Vagina (tissue), 2 donors: Measurements from ENCODE around the gene BMPR1B. TPM values are rescaled to one million over a fixed set of nuclear protein-coding genes. Genes with fewer than 3 reads are reported as not detected.

Experiments
- DNase-seq, 2 donors: peaks; one replicate each; pipeline ENCODE4 v3.0.0-alpha.2; 2017; ENCODE audit errors: extremely low spot score in 2 of 2
- H3K27ac ChIP-seq: fragments of 200-600 bp; sonication (generic); one replicate; pipeline ENCODE4 v1.5.1; 2019
- H3K27me3 ChIP-seq: fragments of 200-600 bp; sonication (generic); one replicate; pipeline ENCODE4 v1.5.1; 2019
- H3K36me3 ChIP-seq, 2 donors: fragments of 200-600 bp; sonication (generic); one replicate each; pipeline ENCODE4 v1.5.1; 2017 to 2019
- H3K4me1 ChIP-seq: fragments of 200-600 bp; sonication (generic); one replicate; pipeline ENCODE4 v1.5.1; 2019
- H3K4me3 ChIP-seq, 2 donors: fragments of 200-600 bp; sonication (generic); 1 replicate in 1 of 2; 2 replicates in 1 of 2; pipeline ENCODE4 v1.5.1; 2016 to 2019
- H3K9me3 ChIP-seq: fragments of 200-600 bp; sonication (generic); one replicate; pipeline ENCODE4 v1.5.1; 2019
- POLR2A ChIP-seq, 2 donors: fragments of 450-650 bp; IDR thresholded peaks; one replicate each; pipeline ENCODE4 v1.6.1; 2017; ENCODE audit warnings: antibody characterized with exemption in 2 of 2, mild to moderate bottlenecking in 2 of 2, moderate library complexity in 2 of 2
- POLR2AphosphoS5 ChIP-seq, 2 donors: sonication (generic); formaldehyde crosslinking; IDR thresholded peaks; one replicate each; pipeline ENCODE4 v1.9.0; 2017; ENCODE audit warnings: antibody characterized with exemption in 2 of 2, mild to moderate bottlenecking in 2 of 2, low read depth in 1 of 2; ENCODE audit not compliant: insufficient read depth in 1 of 2
- intact Hi-C: fragments of 100-400 bp; cut with DNase I; formaldehyde crosslinking; loops from one replicate; pipeline ENCODE4 v1.15.1; 2023
- total RNA-seq: library from RNA; depleted of rRNA; stranded (reverse); fragments of >200 nt; gene quantifications from one replicate; pipeline ENCODE4 v1.2.3, GENCODE V29; 2016
- TF ChIP-seq, protein P1 (sequence below), 3 experiments: fragments of 450-650 bp in 2 of 3; fragments of 200-600 bp in 1 of 3; sonication (generic) in 1 of 3; IDR thresholded peaks; one replicate each; pipeline ENCODE4 v1.5.1; 2017 to 2019; ENCODE audit warnings: antibody characterized with exemption in 3 of 3, mild to moderate bottlenecking in 2 of 3, moderate library complexity in 2 of 3

Gene BMPR1B
- total RNA-seq, 1 donor from 2014 or later = 0.49 TPM

DNA sequence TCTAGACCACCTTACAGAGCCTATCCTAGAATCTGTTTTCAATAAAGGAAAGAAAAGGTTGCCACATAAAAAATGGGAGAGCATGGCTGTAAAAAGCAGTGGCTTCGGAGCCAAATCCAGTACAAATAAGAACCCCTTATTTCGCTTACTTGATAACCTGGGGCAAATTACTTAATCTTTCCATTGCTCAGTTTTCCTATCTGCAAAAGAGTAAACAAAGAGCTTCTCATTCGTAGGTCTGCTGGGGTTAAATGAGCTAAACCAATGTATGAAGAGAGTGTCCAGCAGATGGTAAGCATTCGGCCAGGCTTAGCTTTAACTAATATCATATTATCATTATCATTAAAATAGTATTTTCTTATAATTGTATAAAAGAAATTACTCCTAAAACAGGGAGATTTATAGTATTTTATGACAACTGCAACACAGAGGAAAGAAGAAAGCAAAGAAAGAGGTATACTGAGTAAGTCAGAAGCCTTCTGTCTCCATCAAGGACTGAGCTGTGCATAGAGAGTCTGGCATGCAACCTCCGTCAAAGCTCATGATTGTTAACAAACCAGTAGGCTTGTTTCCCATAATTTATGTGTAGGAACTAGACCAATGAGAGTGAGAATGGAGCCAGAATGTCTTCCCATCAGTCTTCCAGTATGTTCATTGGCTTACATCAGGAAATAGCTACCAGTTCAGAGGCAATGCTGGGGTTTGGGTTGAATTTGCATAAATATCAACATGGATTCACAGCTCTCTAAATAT, 426.1 kb downstream of the BMPR1B start:
- TF ChIP-seq, protein P1, sequence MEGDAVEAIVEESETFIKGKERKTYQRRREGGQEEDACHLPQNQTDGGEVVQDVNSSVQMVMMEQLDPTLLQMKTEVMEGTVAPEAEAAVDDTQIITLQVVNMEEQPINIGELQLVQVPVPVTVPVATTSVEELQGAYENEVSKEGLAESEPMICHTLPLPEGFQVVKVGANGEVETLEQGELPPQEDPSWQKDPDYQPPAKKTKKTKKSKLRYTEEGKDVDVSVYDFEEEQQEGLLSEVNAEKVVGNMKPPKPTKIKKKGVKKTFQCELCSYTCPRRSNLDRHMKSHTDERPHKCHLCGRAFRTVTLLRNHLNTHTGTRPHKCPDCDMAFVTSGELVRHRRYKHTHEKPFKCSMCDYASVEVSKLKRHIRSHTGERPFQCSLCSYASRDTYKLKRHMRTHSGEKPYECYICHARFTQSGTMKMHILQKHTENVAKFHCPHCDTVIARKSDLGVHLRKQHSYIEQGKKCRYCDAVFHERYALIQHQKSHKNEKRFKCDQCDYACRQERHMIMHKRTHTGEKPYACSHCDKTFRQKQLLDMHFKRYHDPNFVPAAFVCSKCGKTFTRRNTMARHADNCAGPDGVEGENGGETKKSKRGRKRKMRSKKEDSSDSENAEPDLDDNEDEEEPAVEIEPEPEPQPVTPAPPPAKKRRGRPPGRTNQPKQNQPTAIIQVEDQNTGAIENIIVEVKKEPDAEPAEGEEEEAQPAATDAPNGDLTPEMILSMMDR (IDR thresholded peaks at IDR 0.05) = no peak
- no peak for TF ChIP-seq POLR2A (IDR thresholded peaks at IDR 0.05)
- peak in 1 of 2 donors; percentile 10 for DNase-seq
- Histone ChIP-seq H3K4me3 (no peak overlapping the region), H3K27me3 (no peaks in the 10 kb centered on the region), H3K9me3 (no peaks in the 10 kb centered on the region), H3K4me1 (no peaks in the 10 kb centered on the region), H3K36me3 (no peaks in the 10 kb centered on the region), H3K27ac (no peak overlapping the region)
- intact Hi-C loops = no loop called here

DNA sequence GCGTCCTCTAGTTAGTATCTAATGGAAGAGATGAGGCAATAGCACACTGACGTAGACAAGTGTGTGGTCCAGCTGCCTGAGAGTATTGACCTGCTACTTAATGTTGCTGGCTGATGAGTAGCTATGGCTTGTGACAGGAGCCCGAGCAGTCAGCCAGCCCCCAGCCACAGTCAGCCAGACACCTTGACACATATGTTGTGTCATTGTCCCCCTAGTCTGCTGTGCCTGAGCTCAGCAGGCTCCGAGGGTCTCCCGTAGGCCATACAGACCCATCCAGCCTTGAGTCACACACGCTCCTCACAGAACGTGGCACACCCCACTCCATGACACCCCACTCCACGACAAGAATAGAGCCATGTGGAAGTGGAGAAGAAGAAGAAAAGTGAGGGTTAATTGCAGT, 428.9 kb downstream of the BMPR1B start:
- intact Hi-C loops = no loop called here
- TF ChIP-seq POLR2A (IDR thresholded peaks at IDR 0.05) (no peak), POLR2AphosphoS5 (IDR thresholded peaks at IDR 0.05; ENCODE audit: insufficient read depth in 1 of 2, low read depth in 1 of 2) (no peak)
- TF ChIP-seq, protein P1 (IDR thresholded peaks at IDR 0.05) = no peak
- H3K27ac ChIP-seq = no peak overlapping the region
- no peaks in the 10 kb centered on the region for H3K27me3 ChIP-seq
- no peaks in the 10 kb centered on the region for H3K4me1 ChIP-seq
- no peaks in the 10 kb centered on the region for H3K9me3 ChIP-seq
- DNase-seq = no peak
- no peaks in the 10 kb centered on the region for H3K36me3 ChIP-seq
- no peak overlapping the region for H3K4me3 ChIP-seq

DNA sequence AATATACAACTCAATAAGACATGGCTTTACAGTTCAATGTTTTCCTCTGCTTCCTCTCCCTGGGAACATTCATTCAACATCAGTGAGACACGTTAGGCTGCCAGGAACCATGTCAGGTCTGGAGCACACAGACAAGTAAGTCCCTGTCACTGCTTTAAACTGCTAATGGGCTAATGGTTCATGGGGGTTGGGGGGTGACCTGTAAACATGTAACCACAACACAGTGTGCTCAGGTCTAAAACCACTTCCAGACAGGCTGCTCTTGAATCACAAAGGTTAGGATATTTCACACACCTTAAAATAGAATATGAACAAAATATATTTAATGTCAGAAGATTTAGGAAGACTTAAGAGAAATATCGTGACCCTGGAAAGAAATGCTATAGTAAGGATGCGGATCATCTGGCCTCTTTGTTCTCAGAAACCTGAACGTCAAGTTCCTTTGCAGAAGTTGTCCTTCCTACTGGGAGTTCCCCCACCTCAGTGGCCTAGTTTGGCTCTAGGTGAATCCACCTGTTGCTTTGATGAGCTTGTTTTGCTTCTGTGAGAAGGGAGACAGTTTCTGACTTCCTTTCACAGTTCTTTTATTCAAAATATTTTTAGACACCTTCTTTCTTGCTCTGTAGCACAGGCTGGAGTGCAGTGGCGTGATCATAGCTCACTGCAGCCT, 431.1 kb downstream of the BMPR1B start:
- no peak for DNase-seq
- Histone ChIP-seq H3K36me3 (no peaks in the 10 kb centered on the region), H3K4me3 (no peak overlapping the region), H3K4me1 (no peaks in the 10 kb centered on the region), H3K27me3 (no peaks in the 10 kb centered on the region), H3K9me3 (no peaks in the 10 kb centered on the region), H3K27ac (no peak overlapping the region)
- intact Hi-C loops = no loop called here
- no peak for TF ChIP-seq POLR2A (IDR thresholded peaks at IDR 0.05)

DNA sequence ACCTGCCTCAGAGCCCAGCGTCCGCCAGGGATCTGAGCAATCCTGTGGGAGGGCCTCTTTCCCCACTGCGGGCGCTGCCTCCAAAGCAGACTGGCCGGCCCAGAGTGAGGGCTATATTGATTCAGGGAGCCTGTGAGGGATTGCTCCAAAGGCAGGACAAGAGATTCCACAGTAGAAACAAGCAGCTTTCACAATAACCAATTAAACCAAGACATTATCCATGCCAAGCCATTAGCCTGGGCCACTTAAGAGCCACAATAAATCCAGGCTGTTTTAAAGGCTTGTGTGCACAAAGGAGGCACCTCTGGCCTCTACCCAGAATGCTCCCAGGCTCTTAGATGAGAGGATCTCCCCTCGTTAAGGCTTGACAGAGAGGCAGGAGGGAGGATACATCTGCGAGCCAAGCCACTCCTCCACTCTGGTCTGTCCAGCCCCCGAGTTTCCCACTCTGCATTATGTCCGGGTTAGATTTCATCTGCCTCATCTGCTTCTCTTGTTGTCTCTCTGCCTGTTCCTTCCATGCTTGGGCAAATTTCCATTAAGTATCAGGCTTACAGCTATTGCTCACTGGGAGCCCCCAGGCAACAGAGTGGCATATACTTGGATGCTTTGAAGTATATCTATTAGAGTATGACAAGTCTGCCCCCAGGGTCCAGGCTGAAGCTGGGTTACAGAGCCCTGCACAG, 433.1 kb downstream of the BMPR1B start:
- intact Hi-C loops = no loop called here
- no peak for DNase-seq
- TF ChIP-seq POLR2A (IDR thresholded peaks at IDR 0.05) (no peak), POLR2AphosphoS5 (IDR thresholded peaks at IDR 0.05; ENCODE audit: insufficient read depth in 1 of 2, low read depth in 1 of 2) (peak; percentile 10 to 68)

DNA sequence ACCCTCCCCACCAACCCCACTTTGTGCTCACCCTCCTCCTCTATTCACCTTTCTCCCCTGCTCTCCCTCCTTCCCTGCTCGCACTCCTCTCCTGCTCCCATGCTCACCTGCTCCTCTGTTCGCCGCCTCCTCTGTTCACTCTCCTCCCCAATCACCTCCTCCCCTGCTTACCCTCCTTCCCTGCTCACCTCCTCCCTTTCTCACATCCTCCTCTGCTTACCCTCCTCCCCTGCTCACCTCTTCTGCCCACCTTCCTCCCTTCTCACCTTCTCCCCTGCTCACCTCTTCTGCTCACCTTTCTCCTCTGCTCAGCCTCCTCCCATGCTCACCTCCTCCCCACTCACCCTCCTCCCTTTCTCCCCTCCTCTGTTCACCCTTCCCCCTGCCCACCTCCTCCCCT, 433.8 kb downstream of the BMPR1B start:
- H3K27me3 ChIP-seq = no peaks in the 10 kb centered on the region
- H3K9me3 ChIP-seq = no peaks in the 10 kb centered on the region
- intact Hi-C loops = no loop called here
- no peak overlapping the region for H3K4me3 ChIP-seq
- H3K36me3 ChIP-seq = no peaks in the 10 kb centered on the region
- H3K4me1 ChIP-seq = no peaks in the 10 kb centered on the region
- no peak overlapping the region for H3K27ac ChIP-seq
- TF ChIP-seq POLR2AphosphoS5 (IDR thresholded peaks at IDR 0.05; ENCODE audit: insufficient read depth in 1 of 2, low read depth in 1 of 2) = no peak
- no peak for TF ChIP-seq POLR2A (IDR thresholded peaks at IDR 0.05)
- TF ChIP-seq, protein P1 (IDR thresholded peaks at IDR 0.05) = no peak
- DNase-seq = no peak

More for the DNA sequence above, 433.1 kb downstream of the BMPR1B start:
- no peaks in the 10 kb centered on the region for H3K4me1 ChIP-seq
- no peaks in the 10 kb centered on the region for H3K36me3 ChIP-seq
- peak overlapping the region; percentile 2 for H3K27ac ChIP-seq
- no peak overlapping the region for H3K4me3 ChIP-seq
- H3K9me3 ChIP-seq = no peaks in the 10 kb centered on the region
- no peaks in the 10 kb centered on the region for H3K27me3 ChIP-seq
